BE2C (cell line): Measurements from ENCODE around the gene C17orf100.

Source experiments
- DNase-seq: peaks from one replicate; pipeline ENCODE4 v3.0.0-alpha.2; 2020
- H3K27me3 ChIP-seq: fragments of 250-450 bp; sonication (Bioruptor Pico); 2 replicates; pipeline ENCODE4 v1.5.1; 2020; ENCODE audit warnings: mild to moderate bottlenecking
- H3K36me3 ChIP-seq: fragments of 250-450 bp; sonication (Bioruptor Pico); 2 replicates; pipeline ENCODE4 v1.5.1; 2020; ENCODE audit warnings: mild to moderate bottlenecking
- H3K4me1 ChIP-seq: fragments of 250-450 bp; sonication (Bioruptor Pico); 2 replicates; pipeline ENCODE4 v1.5.1; 2020
- H3K4me3 ChIP-seq: 2 replicates; pipeline ENCODE4 v1.5.1; 2011; ENCODE audit warnings: low read depth, low read length
- H3K9me3 ChIP-seq: fragments of 250-450 bp; sonication (Bioruptor Pico); 2 replicates; pipeline ENCODE4 v1.5.1; 2020
- TF ChIP-seq, protein P1 (sequence below): IDR thresholded peaks from 2 replicates; pipeline ENCODE4 v1.5.1; 2012; ENCODE audit warnings: mild to moderate bottlenecking, low read depth, low read length

C17orf100 gene

DNA sequence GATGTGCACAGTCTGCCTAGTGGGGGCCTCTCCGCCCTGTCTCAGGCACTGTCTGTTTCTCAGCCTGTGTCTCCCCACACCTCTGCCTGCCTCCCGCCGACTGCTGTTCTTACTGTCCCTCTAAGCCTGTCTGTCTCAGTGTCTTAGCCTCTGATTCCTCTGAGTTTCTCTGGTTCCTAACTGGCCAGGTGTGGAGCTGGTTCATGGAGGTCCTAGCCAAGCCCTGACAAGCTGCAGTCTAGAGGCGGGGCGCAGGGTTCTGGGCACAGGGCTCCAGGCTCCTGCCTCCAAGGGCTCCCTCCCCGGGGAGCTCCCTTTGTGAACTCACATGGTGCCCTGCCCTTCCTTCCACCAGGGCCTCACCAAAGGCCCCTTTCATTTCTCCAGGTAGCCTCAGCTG, 19.4 kb downstream of the C17orf100 start:
- no peak for DNase-seq
- TF ChIP-seq, protein P1, sequence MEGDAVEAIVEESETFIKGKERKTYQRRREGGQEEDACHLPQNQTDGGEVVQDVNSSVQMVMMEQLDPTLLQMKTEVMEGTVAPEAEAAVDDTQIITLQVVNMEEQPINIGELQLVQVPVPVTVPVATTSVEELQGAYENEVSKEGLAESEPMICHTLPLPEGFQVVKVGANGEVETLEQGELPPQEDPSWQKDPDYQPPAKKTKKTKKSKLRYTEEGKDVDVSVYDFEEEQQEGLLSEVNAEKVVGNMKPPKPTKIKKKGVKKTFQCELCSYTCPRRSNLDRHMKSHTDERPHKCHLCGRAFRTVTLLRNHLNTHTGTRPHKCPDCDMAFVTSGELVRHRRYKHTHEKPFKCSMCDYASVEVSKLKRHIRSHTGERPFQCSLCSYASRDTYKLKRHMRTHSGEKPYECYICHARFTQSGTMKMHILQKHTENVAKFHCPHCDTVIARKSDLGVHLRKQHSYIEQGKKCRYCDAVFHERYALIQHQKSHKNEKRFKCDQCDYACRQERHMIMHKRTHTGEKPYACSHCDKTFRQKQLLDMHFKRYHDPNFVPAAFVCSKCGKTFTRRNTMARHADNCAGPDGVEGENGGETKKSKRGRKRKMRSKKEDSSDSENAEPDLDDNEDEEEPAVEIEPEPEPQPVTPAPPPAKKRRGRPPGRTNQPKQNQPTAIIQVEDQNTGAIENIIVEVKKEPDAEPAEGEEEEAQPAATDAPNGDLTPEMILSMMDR, result no peak
- H3K4me3 ChIP-seq, result no peak overlapping the region
- peaks cover 3% of the 10 kb centered on the region; the same call in 1 of the 2 replicates for H3K27me3 ChIP-seq
- H3K36me3 ChIP-seq, result no peaks in the 10 kb centered on the region
- no peaks in the 10 kb centered on the region for H3K9me3 ChIP-seq
- H3K4me1 ChIP-seq, result no peaks in the 10 kb centered on the region

DNA sequence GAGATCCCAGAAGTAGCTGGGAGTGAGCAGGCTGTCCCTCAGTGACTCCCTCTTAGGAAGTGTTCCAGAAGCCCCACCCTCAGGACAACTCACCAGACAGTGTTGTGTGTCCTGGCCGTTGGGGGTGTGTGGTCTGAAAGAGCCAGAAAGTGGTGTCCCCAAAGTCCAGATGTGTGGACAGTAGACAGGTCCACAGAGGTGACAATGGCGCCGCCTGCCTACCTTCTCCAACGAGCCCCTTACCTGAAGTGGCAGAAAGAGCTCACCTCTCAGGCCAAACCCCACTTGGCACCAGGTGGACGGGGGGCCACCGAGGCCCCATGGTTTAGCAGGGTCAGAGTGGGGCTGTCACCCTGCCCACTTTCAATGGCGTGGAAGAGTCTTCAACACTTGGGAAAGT, 19.9 kb downstream of the C17orf100 start:
- H3K4me1 ChIP-seq, result no peaks in the 10 kb centered on the region
- H3K27me3 ChIP-seq, result peaks cover 3% of the 10 kb centered on the region; the same call in 1 of the 2 replicates
- no peaks in the 10 kb centered on the region for H3K9me3 ChIP-seq
- H3K36me3 ChIP-seq, result no peaks in the 10 kb centered on the region
- H3K4me3 ChIP-seq, result no peak overlapping the region
- TF ChIP-seq, protein P1, result no peak
- no peak for DNase-seq

- no peak overlapping the region for H3K4me3 ChIP-seq
- no peaks in the 10 kb centered on the region for H3K4me1 ChIP-seq
- TF ChIP-seq, protein P1, result no peak
- no peaks in the 10 kb centered on the region for H3K36me3 ChIP-seq
- H3K9me3 ChIP-seq, result no peaks in the 10 kb centered on the region
- no peak for DNase-seq
- H3K27me3 ChIP-seq, result no peaks in the 10 kb centered on the region
Observed at GRCh38 chr17:6674586-6674985, 23.0 kb downstream of the C17orf100 start.

GRCh38 chr17:6675201-6675825, 23.8 kb downstream of the C17orf100 start:
- TF ChIP-seq, protein P1, result no peak
- Histone ChIP-seq H3K9me3 (no peaks in the 10 kb centered on the region), H3K4me1 (no peaks in the 10 kb centered on the region), H3K36me3 (no peaks in the 10 kb centered on the region), H3K27me3 (no peaks in the 10 kb centered on the region), H3K4me3 (no peak overlapping the region)
- DNase-seq, result no peak

GRCh38 chr17:6676802-6677157, 25.2 kb downstream of the C17orf100 start:
- no peaks in the 10 kb centered on the region for H3K27me3 ChIP-seq
- DNase-seq, result no peak
- TF ChIP-seq, protein P1, result no peak
- H3K4me1 ChIP-seq, result no peaks in the 10 kb centered on the region
- no peaks in the 10 kb centered on the region for H3K36me3 ChIP-seq
- H3K9me3 ChIP-seq, result no peaks in the 10 kb centered on the region
- no peak overlapping the region for H3K4me3 ChIP-seq

DNA sequence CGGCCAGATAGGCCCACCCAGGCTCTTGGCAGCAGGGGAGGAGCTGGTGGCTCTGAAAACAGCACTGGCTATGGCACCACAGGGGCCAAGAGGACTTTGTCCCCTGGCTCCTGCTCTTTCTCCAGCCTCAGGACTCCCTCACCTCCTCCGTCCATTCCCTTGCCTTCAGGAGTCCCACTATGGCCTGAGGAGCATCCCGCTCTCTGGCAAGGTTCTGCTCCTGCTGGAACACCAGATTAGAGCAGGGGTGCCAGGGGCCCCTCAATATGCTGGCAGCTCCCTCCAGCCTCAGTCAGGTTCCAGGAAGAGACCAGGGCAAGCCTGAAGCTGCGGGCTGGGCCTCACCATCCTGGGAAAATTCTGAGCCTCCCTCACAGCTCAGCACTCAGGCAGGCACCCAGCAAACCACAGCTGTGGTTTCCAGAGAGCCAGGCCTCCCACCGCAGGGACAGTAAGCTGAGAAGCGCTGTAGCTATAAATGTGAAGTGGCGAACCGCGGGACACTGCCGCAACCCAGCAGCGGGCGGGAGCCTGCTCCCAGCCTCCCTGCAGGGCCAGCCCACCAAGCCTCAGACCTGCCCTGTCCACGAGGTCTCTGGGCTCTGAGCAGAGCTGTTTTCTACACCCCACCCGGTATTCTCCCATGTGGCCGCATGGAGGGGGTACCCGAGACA, 25.7 kb downstream of the C17orf100 start:
- no peak for DNase-seq

More for the DNA sequence above, 25.7 kb downstream of the C17orf100 start:
- Histone ChIP-seq H3K4me1 (no peaks in the 10 kb centered on the region), H3K4me3 (no peak overlapping the region), H3K27me3 (no peaks in the 10 kb centered on the region), H3K36me3 (no peaks in the 10 kb centered on the region), H3K9me3 (no peaks in the 10 kb centered on the region)
- TF ChIP-seq, protein P1, result no peak
